Stimulated activated CD4-positive, alpha-beta T cell treated with anti-CD3 and anti-CD28 coated beads, Interleukin-1b, Interleukin-23, amount 100 ng/mL, for 24 hours (primary cell): ENCODE results near the gene PLCH1.

Experiments used
- DNase-seq, 4 experiments: peaks; one replicate each; pipeline ENCODE4 v3.0.0-alpha.2; 2020; ENCODE audit warnings: low read depth in 4 of 4, low spot score in 1 of 4

The PLCH1 gene

DNA sequence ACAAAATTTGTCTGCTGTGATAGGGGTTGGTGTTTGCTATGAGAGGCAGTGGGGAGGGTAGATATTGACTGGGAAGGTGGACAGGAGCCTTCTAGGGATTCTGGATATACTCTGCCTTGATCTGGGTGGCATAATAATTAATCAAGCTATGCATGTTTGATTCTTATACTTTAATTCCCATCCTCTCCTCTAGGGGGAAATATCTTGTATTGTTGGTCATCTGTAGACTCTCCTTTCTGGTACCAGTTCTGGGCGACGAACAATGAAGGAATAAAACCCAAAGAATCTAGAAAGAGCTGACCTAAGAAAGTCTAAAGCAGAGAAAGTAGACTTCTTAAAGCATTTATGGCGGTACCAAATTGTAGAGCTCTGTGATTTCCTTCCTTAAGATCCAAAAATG, 253.2 kb downstream of the PLCH1 start:
- no peak for DNase-seq

DNA sequence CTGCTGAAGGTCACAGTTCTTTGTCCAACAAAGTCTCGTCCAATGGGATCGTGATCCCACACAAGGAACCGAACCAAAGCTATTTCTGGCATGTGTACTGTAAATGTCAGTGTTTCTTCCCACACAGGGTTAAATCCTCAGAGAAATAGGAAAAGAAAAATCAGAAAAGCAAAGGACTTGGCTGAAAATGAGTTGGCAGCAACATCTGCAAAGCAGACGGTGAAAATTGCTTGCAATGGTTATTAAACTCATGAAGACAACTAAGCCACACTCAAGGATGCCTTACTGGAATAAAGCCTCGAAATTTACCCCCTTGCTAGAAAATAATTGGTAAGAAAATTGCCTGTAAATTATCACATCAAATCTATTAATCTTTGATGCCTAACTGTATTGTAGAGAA, 256.2 kb downstream of the PLCH1 start:
- DNase-seq = no peak

DNA sequence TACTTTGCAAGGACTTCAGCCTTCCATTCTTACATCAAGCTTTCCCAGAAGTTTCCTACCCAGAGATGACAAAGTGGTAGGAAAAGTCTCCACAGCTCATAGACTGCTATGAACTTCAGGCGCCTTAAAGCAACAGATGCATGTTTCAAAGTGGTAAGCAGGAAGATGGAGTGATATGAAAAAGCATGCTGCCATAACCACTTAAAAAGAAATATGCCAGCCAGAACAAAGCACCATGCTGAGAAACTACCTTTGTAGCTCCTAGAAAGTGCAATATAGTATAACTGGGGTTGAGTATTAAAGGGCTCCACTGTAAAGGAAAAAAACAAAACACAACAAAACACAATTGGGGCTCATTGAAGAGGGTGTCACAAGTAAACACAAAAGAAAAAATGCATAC, 259.0 kb downstream of the PLCH1 start:
- DNase-seq = no peak

DNA sequence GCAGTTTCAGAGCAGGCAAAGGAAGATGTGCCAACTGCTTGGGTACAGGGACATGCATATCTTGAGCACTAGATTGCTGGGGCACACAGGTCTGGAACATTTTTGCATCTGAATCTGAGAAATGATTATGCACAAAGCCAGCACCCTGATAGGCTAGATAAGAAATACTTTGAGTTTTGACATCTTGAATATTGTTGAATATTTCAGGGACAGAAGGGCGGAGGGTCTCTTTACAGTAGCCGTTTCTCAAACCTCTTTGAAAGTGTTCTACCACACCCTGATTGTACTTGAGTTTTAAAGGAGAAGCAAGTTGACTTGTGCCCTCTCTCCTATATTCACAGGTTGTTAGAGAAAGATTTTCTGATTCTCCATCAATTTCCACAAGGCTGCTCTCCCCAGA, 263.3 kb downstream of the PLCH1 start:
- DNase-seq = no peak

DNA sequence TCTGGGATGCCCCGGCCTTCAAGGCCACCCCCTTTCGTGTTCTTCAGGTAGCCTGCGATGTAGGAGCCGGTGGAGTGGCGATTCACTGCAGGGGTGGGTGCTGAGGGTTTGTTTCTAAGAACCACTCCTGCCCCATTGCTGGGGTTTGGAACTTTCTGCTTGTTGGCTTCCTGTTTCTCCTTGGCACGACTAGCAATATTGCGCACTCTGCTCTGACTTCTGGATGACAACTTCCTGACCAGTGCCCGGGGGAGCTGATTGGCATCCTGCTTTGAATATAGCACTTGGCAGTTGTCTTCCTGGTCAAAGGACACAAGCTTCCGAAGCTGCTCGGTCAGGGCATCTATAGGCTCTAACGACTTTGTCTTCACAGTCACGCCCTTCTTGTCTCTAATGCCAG, 263.8 kb downstream of the PLCH1 start:
- no peak for DNase-seq

DNA sequence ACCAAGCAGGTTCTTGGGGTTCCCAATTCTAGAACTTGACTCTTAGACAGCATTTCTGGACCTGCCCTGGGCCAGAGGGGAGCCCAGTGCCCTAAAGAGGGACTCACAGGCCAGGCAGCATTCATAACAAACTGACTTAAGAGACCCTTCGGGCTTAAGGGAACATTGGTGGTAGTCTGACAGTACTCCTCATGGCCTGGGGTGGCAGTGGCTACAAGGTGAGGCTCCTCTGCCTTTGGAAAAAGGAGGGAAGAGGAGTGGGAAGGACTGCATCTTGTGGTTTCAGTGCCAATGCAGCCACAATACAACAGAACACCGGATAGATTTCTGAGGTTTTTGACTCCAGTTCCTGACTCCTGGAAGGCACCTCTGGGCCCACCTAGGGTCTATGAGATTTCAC, 279.2 kb downstream of the PLCH1 start:
- DNase-seq = no peak

DNA sequence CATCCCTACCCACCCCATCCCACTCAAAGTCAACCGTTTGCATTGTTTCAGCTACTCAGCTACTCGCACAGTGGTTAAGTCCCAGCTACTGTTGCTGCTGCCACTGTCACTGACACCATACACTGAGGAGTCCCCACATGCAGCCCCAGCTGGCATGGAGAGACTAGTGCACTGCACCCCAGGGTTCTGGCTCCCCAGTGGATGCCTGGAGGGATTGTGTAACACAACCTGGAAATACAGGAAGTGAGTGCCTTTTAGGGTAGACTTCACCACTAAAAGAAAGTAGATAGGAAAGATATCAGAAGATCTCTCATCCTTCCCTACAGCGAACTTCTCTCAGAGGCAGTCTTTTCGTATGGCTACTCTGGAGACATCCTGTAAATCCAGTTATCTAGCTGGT, 282.2 kb downstream of the PLCH1 start:
- DNase-seq = no peak

DNA sequence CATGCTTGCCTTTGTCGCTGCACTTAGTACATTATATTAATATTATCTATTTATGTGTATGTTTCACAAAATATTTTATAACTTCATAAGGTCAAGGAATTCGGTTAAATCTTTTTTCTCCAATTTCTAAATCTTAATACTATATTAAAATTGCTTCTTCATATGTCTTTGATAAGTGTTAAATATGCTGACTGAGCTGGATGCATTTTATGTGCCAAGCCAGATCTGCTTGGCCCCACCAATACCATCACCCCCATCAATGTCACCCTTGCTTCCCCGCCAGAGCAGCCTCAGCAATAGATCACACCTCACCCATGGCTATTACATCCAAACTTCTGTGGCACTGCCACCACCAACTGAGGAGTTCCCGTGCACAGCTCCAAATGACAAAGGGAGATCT, 287.3 kb downstream of the PLCH1 start:
- DNase-seq = no peak

DNA sequence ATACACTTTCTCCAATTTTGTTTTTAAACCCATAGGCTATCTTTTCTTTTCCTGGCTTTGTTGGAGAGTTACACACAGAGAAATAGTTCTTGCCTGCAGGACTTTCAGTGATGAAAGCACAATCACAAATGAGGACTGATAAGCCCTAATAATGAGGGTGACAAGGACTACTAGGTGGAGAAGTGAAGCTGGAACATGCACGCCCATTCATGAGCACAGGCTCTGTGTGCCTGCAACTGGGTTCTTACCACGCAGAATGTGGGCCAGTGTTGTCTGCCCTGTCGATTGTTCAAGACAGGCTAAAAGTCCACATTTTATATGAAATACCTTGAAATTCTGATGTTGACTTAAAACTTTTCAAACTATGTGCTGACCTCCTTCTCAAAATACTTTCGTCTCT, 289.1 kb downstream of the PLCH1 start:
- no peak for DNase-seq

DNA sequence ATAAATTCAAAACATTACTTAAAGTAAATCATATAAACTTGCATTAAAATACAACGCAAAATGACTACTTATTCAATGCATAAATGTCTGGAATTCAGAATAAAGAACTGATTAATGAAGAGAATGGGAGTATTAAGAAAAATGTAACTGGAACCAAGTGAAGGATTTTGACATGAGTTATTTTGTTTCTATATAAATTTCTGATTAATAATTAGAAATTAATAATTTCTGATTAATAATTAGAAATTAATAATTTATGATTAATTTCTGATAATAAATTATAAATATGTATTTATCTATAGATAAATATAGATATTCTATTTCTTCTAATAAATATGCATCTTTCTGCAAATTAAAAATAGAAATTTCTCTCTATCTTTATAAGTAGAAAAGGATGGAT, 291.4 kb downstream of the PLCH1 start:
- no peak for DNase-seq

DNA sequence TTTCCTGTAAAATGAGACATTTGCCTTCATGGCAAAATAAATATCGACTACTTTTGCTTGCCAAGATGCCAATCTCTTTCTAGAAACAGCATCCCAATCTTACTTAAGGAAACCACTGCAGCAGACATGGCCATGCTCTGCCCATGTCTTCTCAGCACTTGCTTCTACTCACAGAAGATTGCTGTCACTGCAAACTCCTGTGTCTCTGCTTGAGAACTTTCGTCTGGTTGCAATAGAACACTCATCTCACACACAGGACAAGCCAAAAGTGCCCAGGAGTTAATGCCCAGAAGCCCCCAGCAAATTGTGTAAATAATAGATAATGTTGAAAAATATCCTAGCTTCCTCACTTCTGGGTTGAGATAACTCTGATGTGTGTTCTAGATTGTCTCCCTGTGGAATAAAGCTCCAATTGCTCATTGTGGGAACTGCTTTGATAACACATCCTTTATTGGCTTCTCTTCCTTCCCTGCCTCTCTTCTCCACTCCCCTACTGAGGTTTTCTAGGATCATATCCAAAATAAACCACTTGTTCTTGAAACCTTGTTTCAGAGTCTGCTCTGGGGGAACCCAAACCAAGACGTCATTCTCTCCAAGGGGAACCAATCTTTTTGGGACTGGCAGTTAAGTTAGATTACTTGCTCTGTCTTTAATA, 295.1 kb downstream of the PLCH1 start:
- DNase-seq = no peak

DNA sequence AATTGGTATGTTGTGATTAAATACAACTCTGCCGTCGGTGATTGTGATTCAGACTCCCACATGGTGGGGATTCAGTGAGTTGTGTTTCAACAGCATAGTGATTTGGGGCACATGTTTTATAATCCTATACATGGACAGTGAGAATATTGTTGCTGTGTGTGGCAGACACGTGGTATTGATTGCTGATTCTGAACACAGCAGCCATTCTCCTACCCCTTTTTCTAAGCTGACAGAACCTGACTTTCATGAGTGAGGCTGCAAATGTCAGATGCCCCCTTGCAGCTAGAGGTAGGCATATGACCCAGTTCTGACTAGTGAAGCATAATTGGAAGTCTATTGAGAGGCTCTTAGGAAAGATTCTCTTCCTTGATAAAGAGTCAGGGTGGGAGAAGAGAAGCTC, 296.3 kb downstream of the PLCH1 start:
- DNase-seq = no peak

DNA sequence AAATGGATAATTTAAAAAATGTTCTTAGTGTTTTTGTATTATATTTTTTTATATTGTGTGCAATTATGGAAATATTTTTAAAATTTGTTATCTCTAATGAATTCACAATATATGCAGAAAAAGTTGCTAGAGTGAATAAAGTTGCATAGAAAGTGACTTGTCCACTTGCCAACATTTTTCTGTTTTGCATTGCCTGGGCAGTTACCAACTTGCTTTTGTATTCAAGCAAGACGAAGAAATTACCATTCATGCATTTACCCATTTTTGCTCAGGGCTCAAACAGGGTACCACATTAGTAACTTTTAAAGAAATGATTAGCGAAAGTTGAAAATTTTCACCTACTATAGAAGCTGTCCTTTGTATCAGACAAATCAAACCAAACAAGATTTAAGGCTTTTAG, 298.5 kb downstream of the PLCH1 start:
- no peak for DNase-seq

DNA sequence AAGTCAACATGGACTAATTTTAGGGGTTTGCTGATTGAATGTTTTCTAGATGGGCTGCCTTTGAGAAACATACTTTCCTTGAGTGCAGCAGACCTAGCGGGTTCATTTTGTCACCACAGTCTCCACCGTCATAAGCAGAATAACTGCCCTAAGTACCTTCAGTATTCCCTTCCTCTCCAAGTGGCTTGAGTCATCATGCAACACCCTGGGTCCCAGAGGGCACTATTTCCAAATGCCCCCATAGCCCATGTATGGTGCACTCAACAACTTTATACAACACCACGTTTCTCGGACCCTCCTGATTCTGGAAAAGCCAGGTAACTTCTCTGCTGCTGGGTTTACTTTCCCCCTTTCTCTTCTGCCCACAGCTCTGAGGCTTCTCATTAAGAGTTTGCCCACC, 300.1 kb downstream of the PLCH1 start:
- no peak for DNase-seq

DNA sequence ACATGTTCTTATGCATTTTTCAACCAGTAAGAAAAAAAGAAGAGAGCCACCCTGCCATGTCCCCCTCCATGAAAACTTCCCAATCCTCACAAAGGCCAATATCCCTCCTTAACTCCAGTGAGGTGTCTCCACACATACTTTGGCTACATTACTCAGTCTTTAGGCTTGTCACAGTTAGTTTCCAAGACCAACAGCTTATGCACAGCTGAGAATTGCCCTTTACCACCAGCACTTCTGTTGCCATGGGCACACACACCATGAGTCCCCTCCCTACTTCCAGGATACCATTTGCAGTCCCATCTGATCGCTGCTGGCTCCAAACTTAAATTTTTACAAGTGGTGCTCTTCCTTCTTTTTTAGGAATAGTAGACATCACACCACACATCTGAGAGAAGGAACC, 301.1 kb downstream of the PLCH1 start:
- DNase-seq = no peak

DNA sequence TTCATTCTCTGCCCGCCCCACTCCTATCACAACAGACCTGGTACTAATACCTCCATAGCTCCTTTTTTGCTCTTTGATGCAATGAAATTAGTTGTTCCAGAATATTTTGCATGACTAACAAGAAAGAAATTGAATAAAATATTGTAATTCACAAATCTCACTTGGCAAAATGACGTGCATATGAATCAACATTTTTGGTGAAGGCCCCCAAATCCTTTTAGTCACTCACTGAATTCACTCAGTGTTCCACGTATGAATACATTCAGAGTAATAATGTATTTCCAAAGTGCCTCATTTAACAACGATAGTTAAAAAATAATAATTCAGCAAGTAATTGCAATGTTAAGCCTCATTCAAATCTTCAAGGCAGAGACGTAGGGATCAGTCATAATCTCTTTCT, 302.8 kb downstream of the PLCH1 start:
- no peak for DNase-seq

DNA sequence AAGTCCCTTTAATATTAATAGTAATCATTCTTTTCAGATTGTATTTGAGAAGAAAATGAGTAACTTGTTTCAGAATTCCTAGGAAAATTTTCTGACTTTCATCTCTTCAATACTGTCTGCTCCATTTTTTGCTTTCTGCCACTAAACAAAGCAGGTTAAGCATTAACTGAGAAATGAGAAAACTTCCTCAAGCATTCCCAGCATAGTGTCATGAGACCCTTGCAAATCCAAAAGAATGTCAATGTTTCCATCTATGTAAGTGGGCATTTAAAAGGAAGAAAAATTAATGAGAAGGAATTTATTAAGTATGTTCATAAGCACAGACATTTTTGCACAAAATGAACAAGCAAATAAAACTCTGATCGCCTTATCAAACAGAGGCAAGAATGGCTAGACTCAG, 303.4 kb downstream of the PLCH1 start:
- DNase-seq = no peak

DNA sequence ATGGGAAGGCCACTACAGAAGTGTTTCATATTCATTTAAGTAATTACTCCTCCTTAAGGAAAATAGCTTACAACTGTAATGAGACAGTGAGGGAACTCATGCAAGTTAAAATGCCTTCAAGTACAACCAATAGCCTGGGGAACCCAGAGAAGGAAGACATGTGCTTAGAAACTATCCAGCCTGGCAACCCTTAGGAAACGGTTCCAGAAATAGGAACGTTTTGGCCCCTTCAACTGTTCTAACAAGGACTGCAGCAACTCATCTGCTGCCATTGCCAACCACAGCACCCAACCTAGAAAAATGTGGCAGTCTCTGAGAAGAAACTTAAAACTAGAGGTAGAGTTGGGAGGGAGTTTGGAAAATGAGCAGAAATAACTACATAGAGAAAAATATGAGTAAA, 303.8 kb downstream of the PLCH1 start:
- DNase-seq = no peak

DNA sequence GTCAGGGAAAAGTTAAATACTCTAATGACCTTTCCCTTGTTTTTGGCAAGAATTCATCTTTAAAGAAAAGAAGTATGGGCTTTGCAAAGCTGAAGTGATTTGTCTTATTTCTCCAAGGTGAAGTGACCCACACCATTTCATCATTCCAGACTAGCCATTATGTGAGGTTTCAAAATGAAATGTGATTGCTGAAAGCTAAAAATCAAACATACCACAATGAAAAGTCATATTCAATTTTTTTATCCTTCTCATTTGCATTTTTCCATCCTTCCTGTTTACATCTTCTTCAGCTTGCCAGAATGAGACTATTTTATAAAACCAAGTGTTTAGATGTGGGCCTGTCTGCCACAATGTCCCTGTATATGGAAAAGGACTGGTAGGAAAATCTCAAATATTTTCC, 309.1 kb downstream of the PLCH1 start:
- no peak for DNase-seq

DNA sequence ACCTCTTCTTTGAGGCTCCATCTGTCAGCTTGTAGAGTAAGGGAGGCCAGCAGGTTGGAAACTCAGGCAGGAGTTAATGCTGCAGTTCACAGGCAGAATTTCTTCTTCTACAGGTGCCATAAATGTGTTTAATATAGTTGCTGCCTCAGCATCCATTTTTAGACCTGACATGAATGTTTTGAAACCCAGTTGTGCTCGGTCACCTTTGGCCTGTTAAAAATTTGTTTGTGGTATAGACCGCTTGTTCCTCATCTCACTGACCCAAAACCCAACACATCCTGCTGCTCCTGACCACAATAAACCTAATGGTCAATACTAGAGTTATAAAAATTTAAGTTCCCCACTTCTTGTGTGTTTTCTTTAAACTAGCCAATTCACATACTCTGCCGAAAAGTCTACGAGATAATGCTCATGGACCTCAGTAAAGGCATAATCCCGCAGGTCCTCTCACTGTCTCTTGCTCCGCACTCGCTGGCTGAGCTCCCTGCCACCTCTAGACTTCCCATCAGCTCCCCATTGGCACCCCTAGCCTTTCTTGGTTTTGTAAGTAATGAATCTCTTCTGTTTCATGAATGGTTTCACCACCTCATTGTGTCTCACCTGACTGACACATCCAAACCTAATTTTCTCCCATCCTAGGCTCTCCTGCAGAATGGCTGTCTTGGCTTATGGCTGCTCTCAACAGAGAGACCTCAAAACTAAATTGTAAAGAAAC, 312.9 kb downstream of the PLCH1 start:
- DNase-seq = no peak

DNA sequence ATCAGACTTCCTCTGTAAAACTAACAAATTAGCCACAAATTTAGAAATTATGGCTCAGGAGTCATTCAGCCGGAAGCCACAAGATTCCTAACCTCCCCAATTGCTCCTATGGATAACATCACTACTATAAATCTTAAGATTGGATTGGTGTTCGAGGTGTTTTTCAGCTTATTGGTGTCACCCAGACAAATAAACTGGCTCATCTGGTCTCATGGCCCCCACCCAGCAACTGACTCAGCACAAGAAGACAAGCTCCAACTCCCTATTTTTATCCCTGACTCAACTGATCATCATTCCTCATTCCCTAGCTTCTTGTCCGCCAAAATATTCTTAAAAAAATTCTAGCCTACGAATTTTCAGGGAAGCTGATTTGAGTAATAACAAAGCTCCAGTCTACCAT, 316.3 kb downstream of the PLCH1 start:
- DNase-seq = no peak

DNA sequence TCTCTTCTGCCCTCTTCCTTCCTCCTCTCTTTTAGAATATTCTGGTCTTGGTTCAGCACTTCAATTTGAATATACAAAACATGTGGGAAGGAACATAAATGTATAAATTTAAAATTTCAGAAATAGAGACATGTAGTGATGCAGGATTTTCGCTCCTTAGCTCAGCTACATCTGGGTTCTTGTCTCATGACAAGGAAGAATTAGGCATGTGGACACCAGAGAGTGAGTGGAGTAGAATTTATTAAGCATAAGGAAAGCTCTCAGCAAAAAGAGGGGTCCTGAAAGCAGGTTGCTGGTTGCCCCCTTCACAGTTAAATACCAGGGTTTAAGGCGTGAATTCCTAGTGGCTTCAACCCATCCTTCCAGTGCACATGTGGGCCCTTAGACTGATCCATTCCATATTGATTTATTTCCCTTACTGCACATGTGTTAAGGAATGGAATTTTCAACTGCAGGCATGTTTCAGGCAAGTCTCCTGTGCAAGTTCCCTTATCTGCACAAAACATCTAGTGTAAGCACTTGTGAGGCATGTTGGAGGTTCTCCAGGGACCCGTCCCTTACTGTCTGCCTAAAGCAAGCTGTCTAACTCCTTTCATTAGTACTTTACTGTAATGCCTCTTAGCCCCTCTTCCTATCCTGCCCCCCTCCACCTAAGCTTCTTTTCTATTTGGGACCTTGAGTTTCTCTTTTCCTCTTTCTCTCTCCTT, 318.2 kb downstream of the PLCH1 start:
- no peak for DNase-seq

DNA sequence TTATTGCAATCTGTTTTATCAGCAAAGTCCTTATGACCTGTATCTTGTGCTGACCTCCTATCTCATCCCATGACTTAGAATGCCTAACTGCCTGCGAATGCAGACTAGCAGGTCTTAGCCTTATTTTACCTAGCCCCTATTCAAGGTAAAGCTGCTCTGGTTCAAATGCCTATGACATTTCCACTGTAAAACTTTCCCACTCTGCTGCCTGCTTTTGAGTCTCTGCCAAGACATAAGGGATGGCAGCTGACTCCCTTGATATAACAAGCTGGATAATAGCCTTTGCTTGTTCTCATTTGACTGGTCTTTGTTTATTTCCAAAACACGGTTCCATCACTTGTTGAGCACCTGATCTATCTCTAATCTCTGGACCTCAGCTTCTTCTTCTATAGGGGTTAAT, 319.5 kb downstream of the PLCH1 start:
- no peak for DNase-seq
